HUES6 (cell line): ENCODE measurements around the gene FBLN7.

Source experiments
- H3K27ac ChIP-seq: 2 replicates; pipeline ENCODE4 v1.7.0; 2013; ENCODE audit warnings: low read depth, mild to moderate bottlenecking, low read length, inconsistent platforms
- H3K27me3 ChIP-seq: 2 replicates; pipeline ENCODE4 v1.6.1; 2013; ENCODE audit warnings: low read length; ENCODE audit not compliant: control insufficient read depth, insufficient read depth
- H3K36me3 ChIP-seq: 2 replicates; pipeline ENCODE4 v1.6.1; 2013; ENCODE audit warnings: low read length; ENCODE audit not compliant: control insufficient read depth, insufficient read depth
- H3K4me1 ChIP-seq: 2 replicates; pipeline ENCODE4 v1.6.1; 2013; ENCODE audit warnings: low read length; ENCODE audit not compliant: control insufficient read depth, insufficient read depth
- H3K4me3 ChIP-seq: 2 replicates; pipeline ENCODE4 v1.5.1; 2013; ENCODE audit warnings: low read depth, low read length
- H3K9ac ChIP-seq: one replicate; pipeline ENCODE4 v1.6.1; 2013; ENCODE audit warnings: mild to moderate bottlenecking, low read length
- H3K9me3 ChIP-seq: 2 replicates; pipeline ENCODE4 v1.6.1; 2013; ENCODE audit warnings: low read depth, low read length; ENCODE audit not compliant: control insufficient read depth, insufficient read depth

Gene FBLN7

GRCh38 chr2:112151271-112151670 is 13.1 kb downstream of the FBLN7 start:
- H3K27me3 ChIP-seq: no peaks in the 10 kb centered on the region; the same call in 1 of the 2 replicates
- no peak overlapping the region for H3K27ac ChIP-seq
- H3K36me3 ChIP-seq: no peaks in the 10 kb centered on the region
- no peak overlapping the region for H3K9ac ChIP-seq
- no peak overlapping the region for H3K4me3 ChIP-seq
- no peaks in the 10 kb centered on the region for H3K9me3 ChIP-seq
- H3K4me1 ChIP-seq: no peaks in the 10 kb centered on the region

GRCh38 chr2:112151701-112152440 is 13.7 kb downstream of the FBLN7 start:
- Histone ChIP-seq H3K27me3 (no peaks in the 10 kb centered on the region; the same call in 1 of the 2 replicates), H3K9me3 (no peaks in the 10 kb centered on the region), H3K4me3 (no peak overlapping the region), H3K4me1 (no peaks in the 10 kb centered on the region), H3K36me3 (no peaks in the 10 kb centered on the region), H3K27ac (no peak overlapping the region), H3K9ac (no peak overlapping the region)

- Histone ChIP-seq H3K4me3 (no peak overlapping the region), H3K9me3 (no peaks in the 10 kb centered on the region), H3K9ac (no peak overlapping the region), H3K27me3 (no peaks in the 10 kb centered on the region; the same call in 1 of the 2 replicates), H3K27ac (no peak overlapping the region), H3K36me3 (no peaks in the 10 kb centered on the region), H3K4me1 (no peaks in the 10 kb centered on the region)
Measured at GRCh38 chr2:112152476-112153178, 14.4 kb downstream of the FBLN7 start.

DNA sequence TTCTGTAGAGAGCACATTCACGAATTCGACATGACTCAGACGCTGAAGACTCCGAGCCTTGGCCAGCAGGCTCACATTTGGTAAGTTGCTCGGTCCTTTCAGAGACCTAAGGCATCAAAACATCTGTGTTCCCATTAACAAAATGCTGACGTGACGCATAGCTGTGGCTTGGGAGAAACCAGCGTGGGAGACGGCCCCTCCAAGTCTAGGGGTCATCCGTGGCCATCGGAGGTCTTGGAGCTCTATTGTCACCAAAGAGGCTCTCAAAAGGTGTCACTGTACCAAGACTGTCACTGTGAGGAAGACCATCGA is 14.9 kb downstream of the FBLN7 start:
- Histone ChIP-seq H3K4me3 (no peak overlapping the region), H3K27ac (no peak overlapping the region), H3K9me3 (no peaks in the 10 kb centered on the region), H3K4me1 (no peaks in the 10 kb centered on the region), H3K9ac (no peak overlapping the region), H3K27me3 (no peaks in the 10 kb centered on the region; the same call in 1 of the 2 replicates), H3K36me3 (no peaks in the 10 kb centered on the region)

DNA sequence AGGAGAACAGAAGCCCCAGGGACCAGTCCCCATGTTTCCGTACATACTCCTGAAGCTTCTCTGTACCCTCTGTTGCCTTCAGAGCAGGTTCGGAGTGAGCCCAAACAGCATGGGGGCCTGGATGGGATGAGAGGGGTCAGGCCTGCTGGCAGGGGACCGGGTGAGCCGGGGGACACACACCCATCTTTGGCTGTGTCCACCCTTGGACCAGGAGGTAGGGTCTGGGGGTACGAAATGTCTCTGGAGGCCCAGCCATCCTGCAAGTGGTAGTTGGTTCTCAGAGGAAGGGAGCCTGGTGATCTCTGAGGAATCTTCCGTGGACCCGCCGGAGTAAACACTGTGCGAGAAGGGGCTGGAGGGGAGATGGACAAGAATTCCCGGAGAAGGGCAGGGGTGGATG is 15.3 kb downstream of the FBLN7 start:
- H3K27ac ChIP-seq: no peak overlapping the region
- no peaks in the 10 kb centered on the region for H3K36me3 ChIP-seq
- no peaks in the 10 kb centered on the region; the same call in 1 of the 2 replicates for H3K27me3 ChIP-seq
- H3K4me3 ChIP-seq: no peak overlapping the region
- no peaks in the 10 kb centered on the region for H3K4me1 ChIP-seq
- H3K9ac ChIP-seq: no peak overlapping the region
- H3K9me3 ChIP-seq: no peaks in the 10 kb centered on the region

GRCh38 chr2:112154246-112155117 is 16.3 kb downstream of the FBLN7 start:
- Histone ChIP-seq H3K4me1 (no peaks in the 10 kb centered on the region), H3K27me3 (no peaks in the 10 kb centered on the region; the same call in 1 of the 2 replicates), H3K9me3 (no peaks in the 10 kb centered on the region), H3K9ac (no peak overlapping the region), H3K27ac (no peak overlapping the region), H3K4me3 (no peak overlapping the region), H3K36me3 (no peaks in the 10 kb centered on the region)

GRCh38 chr2:112155331-112156151 is 17.4 kb downstream of the FBLN7 start:
- Histone ChIP-seq H3K27ac (no peak overlapping the region), H3K9me3 (no peaks in the 10 kb centered on the region), H3K4me1 (no peaks in the 10 kb centered on the region)

GRCh38 chr2:112156152-112156986 is 18.2 kb downstream of the FBLN7 start:
- no peaks in the 10 kb centered on the region for H3K9me3 ChIP-seq

More at GRCh38 chr2:112155331-112156151, 17.4 kb downstream of the FBLN7 start:
- H3K36me3 ChIP-seq: no peaks in the 10 kb centered on the region
- H3K27me3 ChIP-seq: no peaks in the 10 kb centered on the region; the same call in 1 of the 2 replicates
- H3K9ac ChIP-seq: no peak overlapping the region
- H3K4me3 ChIP-seq: no peak overlapping the region

DNA sequence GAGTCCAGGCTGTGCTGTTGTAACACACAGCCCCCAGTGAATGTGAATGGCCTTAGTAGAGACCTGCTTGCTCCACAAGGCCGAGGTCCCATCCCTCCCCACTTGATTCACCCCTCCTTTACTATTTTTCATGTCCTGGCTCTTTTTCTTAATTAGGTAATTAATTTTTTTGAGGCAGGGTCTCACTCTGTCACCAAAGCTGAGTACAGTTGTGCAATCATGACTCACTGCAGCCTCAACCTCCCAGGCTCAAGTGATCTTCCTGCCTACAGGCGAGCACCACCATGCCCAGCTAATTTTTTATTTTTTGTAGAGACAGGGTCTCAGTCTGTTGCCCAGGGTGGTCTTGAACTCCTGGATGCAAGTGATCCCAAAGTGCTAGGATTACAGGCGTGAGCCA is 19.3 kb downstream of the FBLN7 start:
- H3K27ac ChIP-seq: no peak overlapping the region
- no peaks in the 10 kb centered on the region for H3K36me3 ChIP-seq
- no peaks in the 10 kb centered on the region; the same call in 1 of the 2 replicates for H3K27me3 ChIP-seq
- no peak overlapping the region for H3K9ac ChIP-seq
- H3K9me3 ChIP-seq: no peaks in the 10 kb centered on the region
- no peaks in the 10 kb centered on the region for H3K4me1 ChIP-seq
- no peak overlapping the region for H3K4me3 ChIP-seq

More at GRCh38 chr2:112156152-112156986, 18.2 kb downstream of the FBLN7 start:
- Histone ChIP-seq H3K9ac (no peak overlapping the region), H3K4me1 (no peaks in the 10 kb centered on the region), H3K36me3 (no peaks in the 10 kb centered on the region), H3K27ac (no peak overlapping the region), H3K4me3 (no peak overlapping the region), H3K27me3 (no peaks in the 10 kb centered on the region; the same call in 1 of the 2 replicates)
